Measurements from ENCODE around the gene MRPL50. TPM values are rescaled to one million over a fixed set of nuclear protein-coding genes. Genes with fewer than 3 reads are reported as not detected.

Gene MRPL50
- polyA plus RNA-seq, 1 of the 3 experiments (the other 2 are of a cell fraction) = 6.3 TPM

- TF ChIP-seq USF2 (IDR thresholded peaks at IDR 0.05; ENCODE audit: borderline replicate concordance, low read depth, low read length) (no peak), JUND (IDR thresholded peaks at IDR 0.05) (no peak)
Observed at GRCh38 chr9:101371813-101372212, 26.6 kb downstream of the MRPL50 start (continued).

- POLR2A ChIA-PET = no interaction called here
- CTCF ChIA-PET = interaction anchor here (2.9 kb wide), 1 partner anchor 18 kb away, joined by 16 read pairs; no protein-coding TSS in a partner anchor
- WGBS (ENCODE audit: low lambda C conversion rate) = 44% methylated on average over 2 of the region's 2 CpGs
Observed at GRCh38 chr9:101369884-101370531, 28.4 kb downstream of the MRPL50 start.

GRCh38 chr9:101369286-101369685, 29.1 kb downstream of the MRPL50 start:
- H4K20me1 ChIP-seq (ENCODE audit: insufficient read depth) = no peaks in the 10 kb centered on the region
- WGBS (ENCODE audit: low lambda C conversion rate) = 39% methylated on average over 2 of the region's 2 CpGs
- no peak overlapping the region for H3K4me3 ChIP-seq (ENCODE audit: low read depth in 2 of 2, low read length in 1 of 2)
- H3F3A ChIP-seq (replicated peaks; ENCODE audit: insufficient read depth) = peaks cover 8% of the 10 kb centered on the region
- H3K9me2 ChIP-seq = no peaks in the 10 kb centered on the region; the same call in 1 of the 2 replicates
- no peaks in the 10 kb centered on the region for H3K79me2 ChIP-seq (ENCODE audit: insufficient read depth)
- no peaks in the 10 kb centered on the region for H3K9me3 ChIP-seq
- TF ChIP-seq TCF12 (IDR thresholded peaks at IDR 0.05) (peak; percentile 15; the same call in 1 of the 2 replicates), TEAD4 (IDR thresholded peaks at IDR 0.05; ENCODE audit: borderline replicate concordance, insufficient read depth) (0 out of 2 replicates have a peak, but pooled peaks have one; percentile 13), RXRA (IDR thresholded peaks at IDR 0.05; ENCODE audit: borderline replicate concordance, low read depth) (no peak), FOSL2 (IDR thresholded peaks at IDR 0.05; ENCODE audit: borderline replicate concordance, low read depth) (peak; percentile 46; the same call in 1 of the 2 replicates), IRF3 (IDR thresholded peaks at IDR 0.05; ENCODE audit: low read depth, low read length) (no peak), CHD2 (IDR thresholded peaks at IDR 0.05; ENCODE audit: low read length, partially characterized antibody) (no peak), REST (IDR thresholded peaks at IDR 0.05; ENCODE audit: low read depth, low read length) (no peak), MAX (IDR thresholded peaks at IDR 0.05; ENCODE audit: low read depth) (0 out of 2 replicates have a peak, but pooled peaks have one; percentile 33), ELF1 (IDR thresholded peaks at IDR 0.05) (no peak), ZBTB33 (IDR thresholded peaks at IDR 0.05; ENCODE audit: borderline replicate concordance, low read depth) (no peak), NFIC (IDR thresholded peaks at IDR 0.05; ENCODE audit: borderline replicate concordance) (no peak), GATA2 (CRISPR knock-in tag; IDR thresholded peaks at IDR 0.05) (no peak), FOXJ3 (CRISPR knock-in tag; IDR thresholded peaks at IDR 0.05) (no peak), YY1 (IDR thresholded peaks at IDR 0.05; ENCODE audit: low read depth) (no peak), SIN3A (IDR thresholded peaks at IDR 0.05; ENCODE audit: borderline replicate concordance, low read depth, low read length) (no peak)
- H3K27ac ChIP-seq (ENCODE audit: low read depth in 2 of 2, low read length in 1 of 2) = no peak overlapping the region; a peak in 1 of 4 replicates
- no peak overlapping the region for H3K4me2 ChIP-seq
- no peak overlapping the region for H3K9ac ChIP-seq
- H2AFZ ChIP-seq (ENCODE audit: low read depth) = no peak overlapping the region
- no peak for DNase-seq
- H3K36me3 ChIP-seq (replicated peaks in 1 of 2; ENCODE audit: control insufficient read depth in 1 of 2, insufficient read depth in 2 of 2, low read length in 1 of 2) = no peaks in the 10 kb centered on the region
- H3K4me1 ChIP-seq (ENCODE audit: control insufficient read depth in 1 of 2, insufficient read depth in 2 of 2, low read depth in 1 of 2, low read length in 1 of 2) = peaks cover 0 to 6% of the 10 kb centered on the region in 2 experiments; a peak in 1 of 4 replicates
- no peaks in the 10 kb centered on the region for H3K27me3 ChIP-seq (ENCODE audit: insufficient read depth)
- POLR2A ChIA-PET = no interaction called here
- CTCF ChIA-PET = interaction anchor here (0.7 to 2.9 kb wide), 2 partner anchors 19 to 57 kb away, joined by 3 to 16 read pairs; no protein-coding TSS in a partner anchor

More at GRCh38 chr9:101369884-101370531, 28.4 kb downstream of the MRPL50 start:
- no peaks in the 10 kb centered on the region; the same call in 1 of the 2 replicates for H3K9me2 ChIP-seq
- H3K27me3 ChIP-seq (ENCODE audit: insufficient read depth) = no peaks in the 10 kb centered on the region
- no peak for DNase-seq
- H3F3A ChIP-seq (replicated peaks; ENCODE audit: insufficient read depth) = peaks cover 8% of the 10 kb centered on the region
- no peak for TF ChIP-seq RCOR1 (IDR thresholded peaks at IDR 0.05; ENCODE audit: low read length)
- H3K79me2 ChIP-seq (ENCODE audit: insufficient read depth) = no peaks in the 10 kb centered on the region
- H3K36me3 ChIP-seq (replicated peaks in 1 of 2; ENCODE audit: control insufficient read depth in 1 of 2, insufficient read depth in 2 of 2, low read length in 1 of 2) = no peaks in the 10 kb centered on the region
- no peak overlapping the region for H2AFZ ChIP-seq (ENCODE audit: low read depth)
- H3K9ac ChIP-seq = no peak overlapping the region
- no peaks in the 10 kb centered on the region for H4K20me1 ChIP-seq (ENCODE audit: insufficient read depth)
- H3K4me2 ChIP-seq = no peak overlapping the region
- peaks cover 0 to 6% of the 10 kb centered on the region in 2 experiments; a peak in 1 of 4 replicates for H3K4me1 ChIP-seq (ENCODE audit: control insufficient read depth in 1 of 2, insufficient read depth in 2 of 2, low read depth in 1 of 2, low read length in 1 of 2)
- H3K9me3 ChIP-seq = no peaks in the 10 kb centered on the region
- H3K27ac ChIP-seq (ENCODE audit: low read depth in 2 of 2, low read length in 1 of 2) = no peak overlapping the region; a peak in 1 of 4 replicates
- H3K4me3 ChIP-seq (ENCODE audit: low read depth in 2 of 2, low read length in 1 of 2) = no peak overlapping the region
